ENCODE results near the gene INSR. TPM values are rescaled to one million over a fixed set of nuclear protein-coding genes. Genes with fewer than 3 reads are reported as not detected.

Gene INSR
- total RNA-seq, 1 donor from 2014 or later = 18.0 TPM

DNA sequence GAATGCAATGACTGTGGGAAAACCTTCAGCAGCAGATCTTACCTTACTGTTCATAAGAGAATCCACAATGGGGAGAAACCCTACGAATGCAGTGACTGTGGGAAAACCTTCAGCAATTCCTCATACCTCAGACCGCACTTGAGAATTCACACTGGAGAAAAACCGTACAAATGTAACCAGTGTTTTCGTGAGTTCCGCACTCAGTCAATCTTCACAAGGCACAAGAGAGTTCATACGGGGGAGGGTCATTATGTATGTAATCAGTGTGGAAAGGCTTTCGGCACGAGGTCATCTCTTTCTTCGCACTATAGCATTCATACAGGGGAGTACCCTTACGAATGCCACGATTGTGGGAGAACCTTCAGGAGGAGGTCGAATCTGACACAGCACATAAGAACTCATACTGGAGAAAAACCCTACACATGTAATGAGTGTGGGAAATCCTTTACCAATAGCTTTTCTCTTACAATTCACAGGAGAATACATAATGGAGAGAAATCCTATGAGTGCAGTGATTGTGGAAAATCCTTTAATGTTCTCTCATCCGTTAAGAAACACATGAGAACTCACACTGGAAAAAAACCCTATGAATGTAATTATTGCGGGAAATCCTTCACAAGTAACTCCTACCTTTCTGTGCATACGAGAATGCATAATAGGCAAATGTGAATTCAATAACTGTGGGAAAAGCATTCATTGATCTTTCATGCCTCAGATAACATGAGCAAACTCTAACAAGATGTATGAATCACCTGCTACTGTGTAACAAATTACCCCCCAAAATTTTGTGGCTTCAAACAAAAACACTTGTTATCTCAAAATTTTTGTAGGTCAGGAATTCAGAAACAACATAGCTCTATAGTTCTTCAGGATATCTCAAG, 210.9 kb downstream of the INSR start:
- H3K4me3 ChIP-seq (ENCODE audit: low read depth, low read length) = no peak overlapping the region
- TF ChIP-seq, protein P1, sequence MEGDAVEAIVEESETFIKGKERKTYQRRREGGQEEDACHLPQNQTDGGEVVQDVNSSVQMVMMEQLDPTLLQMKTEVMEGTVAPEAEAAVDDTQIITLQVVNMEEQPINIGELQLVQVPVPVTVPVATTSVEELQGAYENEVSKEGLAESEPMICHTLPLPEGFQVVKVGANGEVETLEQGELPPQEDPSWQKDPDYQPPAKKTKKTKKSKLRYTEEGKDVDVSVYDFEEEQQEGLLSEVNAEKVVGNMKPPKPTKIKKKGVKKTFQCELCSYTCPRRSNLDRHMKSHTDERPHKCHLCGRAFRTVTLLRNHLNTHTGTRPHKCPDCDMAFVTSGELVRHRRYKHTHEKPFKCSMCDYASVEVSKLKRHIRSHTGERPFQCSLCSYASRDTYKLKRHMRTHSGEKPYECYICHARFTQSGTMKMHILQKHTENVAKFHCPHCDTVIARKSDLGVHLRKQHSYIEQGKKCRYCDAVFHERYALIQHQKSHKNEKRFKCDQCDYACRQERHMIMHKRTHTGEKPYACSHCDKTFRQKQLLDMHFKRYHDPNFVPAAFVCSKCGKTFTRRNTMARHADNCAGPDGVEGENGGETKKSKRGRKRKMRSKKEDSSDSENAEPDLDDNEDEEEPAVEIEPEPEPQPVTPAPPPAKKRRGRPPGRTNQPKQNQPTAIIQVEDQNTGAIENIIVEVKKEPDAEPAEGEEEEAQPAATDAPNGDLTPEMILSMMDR (conservative IDR thresholded peaks at IDR 0.05; ENCODE audit: low read depth, low read length) = no peak
- DNase-seq (ENCODE audit: low read depth) = no peak

DNA sequence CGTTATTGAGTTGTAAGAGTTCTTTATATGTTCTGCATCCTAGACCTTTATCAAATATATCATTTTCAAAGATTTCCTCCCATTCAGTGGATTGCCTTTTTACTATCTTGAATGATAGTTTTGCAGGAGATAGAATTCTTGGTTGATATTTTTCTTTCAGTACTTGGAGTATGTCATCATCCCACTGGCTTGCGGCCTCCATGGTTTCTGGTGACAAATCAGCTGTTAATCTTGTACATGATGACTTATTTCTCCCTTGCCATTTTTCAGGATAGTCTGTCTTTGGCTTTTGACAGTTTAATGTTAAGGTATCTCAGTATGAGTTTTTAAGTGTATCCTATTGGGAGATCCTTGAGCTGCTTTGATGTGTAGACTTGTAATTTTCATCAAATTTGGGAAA, 216.2 kb downstream of the INSR start:
- TF ChIP-seq, protein P1 (conservative IDR thresholded peaks at IDR 0.05; ENCODE audit: low read depth, low read length) = no peak
- DNase-seq (ENCODE audit: low read depth) = no peak
- H3K4me3 ChIP-seq (ENCODE audit: low read depth, low read length) = no peak overlapping the region

DNA sequence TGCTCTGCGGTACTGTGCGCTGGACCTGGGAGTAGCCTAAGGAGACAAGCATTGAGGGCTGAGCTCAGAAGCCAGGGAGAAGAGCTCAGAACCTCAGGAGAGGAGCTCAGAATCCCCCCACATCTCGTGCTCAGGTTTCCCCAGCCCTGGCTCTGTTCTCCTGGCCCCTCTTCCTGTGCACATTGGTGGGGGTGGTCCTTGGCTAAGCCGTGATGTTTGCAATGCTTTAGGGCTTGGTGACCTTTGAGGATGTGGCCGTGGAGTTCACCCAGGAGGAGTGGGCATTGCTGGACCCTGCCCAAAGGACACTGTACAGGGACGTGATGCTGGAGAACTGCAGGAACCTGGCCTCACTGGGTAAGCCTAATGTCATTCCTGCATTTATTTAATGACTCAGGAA, 218.1 kb downstream of the INSR start:
- H3K4me3 ChIP-seq (ENCODE audit: low read depth, low read length) = no peak overlapping the region
- DNase-seq (ENCODE audit: low read depth) = no peak
- TF ChIP-seq, protein P1 (conservative IDR thresholded peaks at IDR 0.05; ENCODE audit: low read depth, low read length) = no peak

DNA sequence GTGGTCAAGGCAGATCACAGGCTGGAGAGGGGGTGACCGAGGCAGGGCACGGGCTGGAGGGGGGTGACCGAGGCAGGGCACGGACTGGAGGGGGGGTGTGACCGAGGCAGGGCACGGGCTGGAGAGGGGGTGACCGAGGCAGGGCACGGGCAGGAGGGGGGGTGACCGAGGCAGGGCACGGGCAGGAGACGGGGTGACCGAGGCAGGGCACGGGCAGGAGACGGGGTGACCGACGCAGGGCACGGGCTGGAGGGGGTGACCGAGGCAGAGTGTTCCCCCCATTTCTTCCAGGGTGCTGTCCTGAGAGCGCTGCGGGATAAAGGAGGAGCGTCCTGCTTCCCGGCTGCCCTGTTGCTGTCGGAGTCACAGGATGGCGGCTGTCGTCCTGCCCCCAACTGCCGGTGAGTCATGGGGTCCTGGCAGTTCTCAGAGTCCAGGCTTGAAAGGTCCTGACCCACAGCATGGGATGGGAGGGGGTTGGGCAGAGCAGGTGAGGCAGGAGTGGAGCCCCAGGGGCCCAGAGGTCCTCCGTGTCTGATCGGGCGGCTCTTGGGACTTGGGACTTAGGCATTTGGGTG, 219.4 kb downstream of the INSR start:
- no peak for DNase-seq (ENCODE audit: low read depth)
- no peak overlapping the region for H3K4me3 ChIP-seq (ENCODE audit: low read depth, low read length)
- TF ChIP-seq, protein P1 (conservative IDR thresholded peaks at IDR 0.05; ENCODE audit: low read depth, low read length) = no peak

DNA sequence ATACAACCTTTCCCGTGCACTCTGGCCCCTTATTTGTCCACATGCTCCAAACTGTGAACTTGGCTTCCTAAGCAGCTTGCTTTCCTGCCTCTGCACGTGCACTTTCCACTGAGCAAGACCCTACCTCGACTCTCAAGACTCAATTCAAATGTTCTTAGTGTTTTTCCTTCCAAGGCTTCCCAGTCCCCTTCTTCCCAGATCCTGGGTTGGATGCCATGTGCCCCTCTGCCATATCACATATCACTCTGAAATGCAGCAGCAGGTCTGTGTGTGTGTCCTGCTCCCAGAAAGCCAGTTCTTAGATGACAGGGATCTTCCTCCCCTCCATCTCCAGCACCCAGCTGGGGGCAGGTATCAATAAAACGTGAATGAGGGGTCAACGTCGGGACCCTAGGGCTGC, 221.7 kb downstream of the INSR start:
- H3K4me3 ChIP-seq (ENCODE audit: low read depth, low read length) = no peak overlapping the region
- no peak for DNase-seq (ENCODE audit: low read depth)
- TF ChIP-seq, protein P1 (conservative IDR thresholded peaks at IDR 0.05; ENCODE audit: low read depth, low read length) = no peak

DNA sequence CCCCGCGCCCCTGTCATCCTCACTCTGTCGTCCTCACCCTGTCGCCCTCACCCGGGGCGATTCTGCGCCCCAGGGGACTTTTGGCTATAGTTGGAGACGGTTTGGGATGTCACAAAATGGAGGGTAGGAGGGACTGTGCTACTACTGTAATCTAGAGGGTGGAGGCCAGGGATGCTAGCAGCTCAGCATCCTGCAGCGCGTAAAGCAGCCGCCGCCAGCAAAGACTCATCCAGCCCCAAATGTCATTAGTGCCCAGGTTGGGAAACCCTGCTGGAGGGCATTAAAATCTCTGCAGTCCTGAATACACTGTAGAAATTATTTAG, 224.3 kb downstream of the INSR start:
- DNase-seq (ENCODE audit: low read depth) = no peak
- TF ChIP-seq, protein P1 (conservative IDR thresholded peaks at IDR 0.05; ENCODE audit: low read depth, low read length) = no peak
- peak overlapping the region; percentile 74 for H3K4me3 ChIP-seq (ENCODE audit: low read depth, low read length)
